ENCODE results near the gene MIEN1. TPM values are rescaled to one million over a fixed set of nuclear protein-coding genes. Genes with fewer than 3 reads are reported as not detected.

The MIEN1 gene
- total RNA-seq, 5 donors from 2014 or later (not counting 1 experiment from before 2014, with no cell fraction given), result 30.8 to 36.9 (median 32.1) TPM

- ChIA-PET POLR2A (no interaction called here), CTCF (no interaction called here)
- Histone ChIP-seq H3K9me3 (no peaks in the 10 kb centered on the region), H3K27ac (ENCODE audit: low read length) (no peak overlapping the region), H3K4me1 (ENCODE audit: control insufficient read depth in 1 of 2, extremely low read depth in 1 of 2, insufficient read depth in 2 of 2, low read length in 2 of 2) (no peaks in the 10 kb centered on the region), H3K4me3 (ENCODE audit: control insufficient read depth in 1 of 2, extremely low read depth in 1 of 2, low read length in 1 of 2) (no peak overlapping the region), H3K27me3 (replicated peaks in 1 of 2; ENCODE audit: control insufficient read depth in 2 of 2, extremely low read depth in 1 of 2, insufficient read depth in 2 of 2, low read length in 1 of 2) (no peaks in the 10 kb centered on the region), H3K36me3 (ENCODE audit: control insufficient read depth in 2 of 2, extremely low read depth in 1 of 2, insufficient read depth in 1 of 2, low read length in 1 of 2) (peaks cover under 1 to 6% of the 10 kb centered on the region in 2 donors)
- no peak overlapping the region for H3K27ac Mint-ChIP-seq
- ATAC-seq (replicated peaks in 1 of 4) (no peak), DNase-seq (no peak)
- H3K9me3 Mint-ChIP-seq, result no peaks in the 10 kb centered on the region
- H3K4me3 Mint-ChIP-seq, result no peak overlapping the region
- WGBS (ENCODE audit: insufficient coverage), result 83% methylated on average over 2 of the region's 6 CpGs
- peaks cover 0 to 3% (median 0%) of the 10 kb centered on the region in 3 donors for H3K4me1 Mint-ChIP-seq
- no peaks in the 10 kb centered on the region for H3K27me3 Mint-ChIP-seq
- peaks cover 2% of the 10 kb centered on the region for H3K36me3 Mint-ChIP-seq
These were observed 8.2 kb downstream of the MIEN1 start for GRCh38 chr17:39722104-39722503.

GRCh38 chr17:39719563-39720355, 10.6 kb downstream of the MIEN1 start:
- H3K36me3 Mint-ChIP-seq, result no peaks in the 10 kb centered on the region
- H3K4me3 Mint-ChIP-seq, result no peak overlapping the region
- ChIA-PET CTCF (no interaction called here), POLR2A (no interaction called here)
- H3K4me1 Mint-ChIP-seq, result no peaks in the 10 kb centered on the region
- 52% methylated on average over 2 of the region's 7 CpGs for WGBS (ENCODE audit: insufficient coverage)
- H3K27ac Mint-ChIP-seq, result no peak overlapping the region
- no peaks in the 10 kb centered on the region for H3K9me3 Mint-ChIP-seq
- ATAC-seq (replicated peaks in 1 of 4) (no peak), DNase-seq (no peak)
- H3K4me1 ChIP-seq (ENCODE audit: control insufficient read depth in 1 of 2, extremely low read depth in 1 of 2, insufficient read depth in 2 of 2, low read length in 2 of 2), result no peaks in the 10 kb centered on the region
- H3K36me3 ChIP-seq (ENCODE audit: control insufficient read depth in 2 of 2, extremely low read depth in 1 of 2, insufficient read depth in 1 of 2, low read length in 1 of 2), result no peaks in the 10 kb centered on the region
- no peaks in the 10 kb centered on the region for H3K27me3 ChIP-seq (replicated peaks in 1 of 2; ENCODE audit: control insufficient read depth in 2 of 2, extremely low read depth in 1 of 2, insufficient read depth in 2 of 2, low read length in 1 of 2)
- no peak overlapping the region for H3K4me3 ChIP-seq (ENCODE audit: control insufficient read depth in 1 of 2, extremely low read depth in 1 of 2, low read length in 1 of 2)
- H3K27me3 Mint-ChIP-seq, result no peaks in the 10 kb centered on the region
- H3K9me3 ChIP-seq, result no peaks in the 10 kb centered on the region
- H3K27ac ChIP-seq (ENCODE audit: low read length), result no peak overlapping the region

GRCh38 chr17:39717660-39718059, 12.7 kb downstream of the MIEN1 start:
- CTCF ChIA-PET, result no interaction called here
- no peak for ATAC-seq (replicated peaks in 1 of 4)
- no peak overlapping the region for H3K27ac ChIP-seq (ENCODE audit: low read length)
- no peak for DNase-seq
- no peaks in the 10 kb centered on the region for H3K36me3 ChIP-seq (ENCODE audit: control insufficient read depth in 2 of 2, extremely low read depth in 1 of 2, insufficient read depth in 1 of 2, low read length in 1 of 2)
- Mint-ChIP-seq H3K36me3 (no peaks in the 10 kb centered on the region), H3K27me3 (no peaks in the 10 kb centered on the region), H3K4me3 (no peak overlapping the region), H3K9me3 (no peaks in the 10 kb centered on the region), H3K27ac (no peak overlapping the region), H3K4me1 (no peaks in the 10 kb centered on the region)
- H3K9me3 ChIP-seq, result no peaks in the 10 kb centered on the region
- H3K4me3 ChIP-seq (ENCODE audit: control insufficient read depth in 1 of 2, extremely low read depth in 1 of 2, low read length in 1 of 2), result no peak overlapping the region
- POLR2A ChIA-PET, result no interaction called here
- H3K4me1 ChIP-seq (ENCODE audit: control insufficient read depth in 1 of 2, extremely low read depth in 1 of 2, insufficient read depth in 2 of 2, low read length in 2 of 2), result no peaks in the 10 kb centered on the region
- H3K27me3 ChIP-seq (replicated peaks in 1 of 2; ENCODE audit: control insufficient read depth in 2 of 2, extremely low read depth in 1 of 2, insufficient read depth in 2 of 2, low read length in 1 of 2), result no peaks in the 10 kb centered on the region
- WGBS (ENCODE audit: insufficient coverage), result 100% methylated on average over 3 of the region's 6 CpGs

- no peaks in the 10 kb centered on the region for H3K27me3 ChIP-seq (replicated peaks in 1 of 2; ENCODE audit: control insufficient read depth in 2 of 2, extremely low read depth in 1 of 2, insufficient read depth in 2 of 2, low read length in 1 of 2)
- DNase-seq (no peak), ATAC-seq (replicated peaks in 1 of 4) (no peak)
- no peaks in the 10 kb centered on the region for H3K9me3 Mint-ChIP-seq
- no peaks in the 10 kb centered on the region for H3K9me3 ChIP-seq
- no peaks in the 10 kb centered on the region for H3K4me1 Mint-ChIP-seq
- no peak overlapping the region for H3K27ac Mint-ChIP-seq
- H3K36me3 Mint-ChIP-seq, result no peaks in the 10 kb centered on the region
- no peak overlapping the region for H3K4me3 Mint-ChIP-seq
- 94% methylated on average over 8 of the region's 11 CpGs for WGBS (ENCODE audit: insufficient coverage)
- H3K4me1 ChIP-seq (ENCODE audit: control insufficient read depth in 1 of 2, extremely low read depth in 1 of 2, insufficient read depth in 2 of 2, low read length in 2 of 2), result no peaks in the 10 kb centered on the region
- H3K27me3 Mint-ChIP-seq, result no peaks in the 10 kb centered on the region
- POLR2A ChIA-PET, result no interaction called here
- CTCF ChIA-PET, result no interaction called here
- no peak overlapping the region for H3K4me3 ChIP-seq (ENCODE audit: control insufficient read depth in 1 of 2, extremely low read depth in 1 of 2, low read length in 1 of 2)
- H3K27ac ChIP-seq (ENCODE audit: low read length), result no peak overlapping the region
- no peaks in the 10 kb centered on the region for H3K36me3 ChIP-seq (ENCODE audit: control insufficient read depth in 2 of 2, extremely low read depth in 1 of 2, insufficient read depth in 1 of 2, low read length in 1 of 2)
These were observed 13.3 kb downstream of the MIEN1 start for GRCh38 chr17:39716879-39717536.

GRCh38 chr17:39716073-39716818, 14.1 kb downstream of the MIEN1 start:
- no peaks in the 10 kb centered on the region for H3K27me3 ChIP-seq (replicated peaks in 1 of 2; ENCODE audit: control insufficient read depth in 2 of 2, extremely low read depth in 1 of 2, insufficient read depth in 2 of 2, low read length in 1 of 2)
- POLR2A ChIA-PET, result no interaction called here
- no peaks in the 10 kb centered on the region for H3K36me3 ChIP-seq (ENCODE audit: control insufficient read depth in 2 of 2, extremely low read depth in 1 of 2, insufficient read depth in 1 of 2, low read length in 1 of 2)
- H3K4me1 ChIP-seq (ENCODE audit: control insufficient read depth in 1 of 2, extremely low read depth in 1 of 2, insufficient read depth in 2 of 2, low read length in 2 of 2), result no peaks in the 10 kb centered on the region
- Mint-ChIP-seq H3K9me3 (no peaks in the 10 kb centered on the region), H3K27me3 (no peaks in the 10 kb centered on the region), H3K27ac (no peak overlapping the region), H3K4me3 (no peak overlapping the region), H3K36me3 (no peaks in the 10 kb centered on the region), H3K4me1 (no peaks in the 10 kb centered on the region)
- ATAC-seq (replicated peaks in 1 of 4), result no peak
- H3K9me3 ChIP-seq, result no peaks in the 10 kb centered on the region
- no peak overlapping the region for H3K27ac ChIP-seq (ENCODE audit: low read length)
- CTCF ChIA-PET, result no interaction called here
- H3K4me3 ChIP-seq (ENCODE audit: control insufficient read depth in 1 of 2, extremely low read depth in 1 of 2, low read length in 1 of 2), result no peak overlapping the region
- WGBS (ENCODE audit: insufficient coverage), result 96% methylated on average over 8 of the region's 15 CpGs
- DNase-seq, result no peak

- Histone ChIP-seq H3K36me3 (ENCODE audit: control insufficient read depth in 2 of 2, extremely low read depth in 1 of 2, insufficient read depth in 1 of 2, low read length in 1 of 2) (no peaks in the 10 kb centered on the region), H3K4me1 (ENCODE audit: control insufficient read depth in 1 of 2, extremely low read depth in 1 of 2, insufficient read depth in 2 of 2, low read length in 2 of 2) (no peaks in the 10 kb centered on the region), H3K27me3 (replicated peaks in 1 of 2; ENCODE audit: control insufficient read depth in 2 of 2, extremely low read depth in 1 of 2, insufficient read depth in 2 of 2, low read length in 1 of 2) (no peaks in the 10 kb centered on the region), H3K4me3 (ENCODE audit: control insufficient read depth in 1 of 2, extremely low read depth in 1 of 2, low read length in 1 of 2) (no peak overlapping the region), H3K27ac (ENCODE audit: low read length) (no peak overlapping the region), H3K9me3 (no peaks in the 10 kb centered on the region)
- no peaks in the 10 kb centered on the region for H3K4me1 Mint-ChIP-seq
- no peak overlapping the region for H3K27ac Mint-ChIP-seq
- ChIA-PET POLR2A (no interaction called here), CTCF (no interaction called here)
- H3K27me3 Mint-ChIP-seq, result no peaks in the 10 kb centered on the region
- DNase-seq (no peak), ATAC-seq (replicated peaks in 1 of 4) (no peak)
- H3K4me3 Mint-ChIP-seq, result no peak overlapping the region
- WGBS (ENCODE audit: insufficient coverage), result 94% methylated on average over 17 of the region's 18 CpGs
- H3K9me3 Mint-ChIP-seq, result no peaks in the 10 kb centered on the region
- H3K36me3 Mint-ChIP-seq, result no peaks in the 10 kb centered on the region
These were observed 14.8 kb downstream of the MIEN1 start for GRCh38 chr17:39715375-39716072.
